Fibroblast of villous mesenchyme (primary cell): ENCODE measurements around the gene THSD7B. TPM values are rescaled to one million over a fixed set of nuclear protein-coding genes. Genes with fewer than 3 reads are reported as not detected.
"Not testable (repeated sequence)": the region's sequence is repeated elsewhere in the genome, so short reads cannot be mapped to it uniquely, and the experiment has no call there.

Experiments
- DNase-seq: peaks from one replicate; pipeline ENCODE4 v3.0.0-alpha.2; 2010; ENCODE audit warnings: low read depth
- H3K4me3 ChIP-seq: 2 replicates; pipeline ENCODE4 v1.5.1; 2011; ENCODE audit warnings: low read depth, mild to moderate bottlenecking, low read length
- CTCF ChIP-seq: IDR thresholded peaks from 2 replicates; pipeline ENCODE4 v1.5.1; 2012; ENCODE audit warnings: low read depth, mild to moderate bottlenecking, low read length; ENCODE audit not compliant: insufficient read depth
- total RNA-seq: library from RNA; depleted of rRNA; stranded (reverse); fragments of >200 nt; gene quantifications from 2 replicates; pipeline ENCODE4 v1.2.3, GENCODE V29; 2012

THSD7B gene
- total RNA-seq, 1 donor, result 1.3 TPM

GRCh38 chr2:136750065-136750464, 15.3 kb upstream of the THSD7B start:
- H3K4me3 ChIP-seq, result no peak overlapping the region
- DNase-seq, result no peak
- no peak for TF ChIP-seq CTCF

- TF ChIP-seq CTCF, result no peak
- no peak for DNase-seq
- H3K4me3 ChIP-seq, result no peak overlapping the region
Measured at GRCh38 chr2:136751406-136751805, 13.9 kb upstream of the THSD7B start.

GRCh38 chr2:136758504-136758903, 6.8 kb upstream of the THSD7B start:
- DNase-seq, H3K4me3 ChIP-seq: not testable (repeated sequence)

GRCh38 chr2:136764452-136765255, 691 bp upstream of the THSD7B start:
- no peak for TF ChIP-seq CTCF
- no peak for DNase-seq
- H3K4me3 ChIP-seq, result no peak overlapping the region

GRCh38 chr2:136766073-136766404, 694 bp downstream of the THSD7B start:
- H3K4me3 ChIP-seq, result no peak overlapping the region
- no peak for TF ChIP-seq CTCF
- DNase-seq, result no peak

- DNase-seq, result no peak
Measured at GRCh38 chr2:136767030-136767429, 1.7 kb downstream of the THSD7B start.

GRCh38 chr2:136769871-136770270, 4.5 kb downstream of the THSD7B start:
- TF ChIP-seq CTCF, result no peak
- DNase-seq, result no peak
- no peak overlapping the region for H3K4me3 ChIP-seq

More at GRCh38 chr2:136767030-136767429, 1.7 kb downstream of the THSD7B start:
- TF ChIP-seq CTCF, result no peak
- H3K4me3 ChIP-seq, result no peak overlapping the region
